ENCODE data around the gene LONP1.

The LONP1 gene

DNA sequence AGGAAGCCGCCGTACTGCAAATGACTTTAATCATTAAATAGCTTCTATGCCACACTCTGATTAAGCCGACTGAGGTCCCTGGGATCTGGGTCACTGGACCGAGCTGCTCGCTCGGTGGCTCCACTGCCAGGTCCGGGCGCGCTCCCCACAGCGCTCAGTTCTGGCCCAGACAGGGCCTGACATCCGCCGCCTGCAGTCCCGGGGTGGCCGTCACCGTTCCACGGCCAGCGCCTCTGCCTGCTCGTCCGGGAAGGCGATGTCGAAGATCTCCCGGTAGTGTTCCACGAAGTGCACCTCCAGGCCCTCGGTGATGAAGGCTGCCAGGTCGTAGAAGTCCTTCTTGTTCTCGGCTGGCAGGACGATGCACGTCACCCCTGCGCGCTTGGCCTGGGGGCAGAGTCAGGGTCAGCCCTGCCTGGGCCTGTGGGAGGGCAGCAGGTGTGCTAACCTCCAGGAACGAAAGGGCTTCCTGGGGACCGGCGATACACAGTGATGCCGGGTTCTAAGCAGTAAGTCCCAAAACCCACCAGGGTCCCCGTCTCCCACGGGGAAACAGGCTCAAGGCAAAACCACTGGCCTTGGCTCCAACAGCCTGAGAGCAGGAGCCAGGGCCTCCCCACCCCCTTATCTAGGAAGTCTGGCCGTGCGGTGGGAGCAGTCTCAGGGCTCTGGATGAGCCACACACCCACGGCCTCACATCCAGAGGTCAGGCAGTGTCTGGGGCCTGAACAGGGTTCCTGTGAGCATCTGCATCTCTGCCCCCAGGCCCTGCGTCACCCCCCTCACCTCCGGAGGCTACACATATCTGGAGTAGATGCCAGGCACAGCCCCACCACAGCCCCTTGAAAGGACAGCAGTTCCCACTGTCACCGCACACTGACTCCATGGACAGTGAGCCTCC is 27.9 kb downstream of the LONP1 start:
- peak overlapping the region; percentile 92 for H3K9ac ChIP-seq (ENCODE audit: low read length)
- no peak overlapping the region for H4K91ac ChIP-seq (ENCODE audit: low read length)
- peaks cover 54 to 68% of the 10 kb centered on the region in 2 experiments for H3K36me3 ChIP-seq (ENCODE audit: control insufficient read depth in 1 of 2, insufficient read depth in 2 of 2, low read depth in 1 of 2, low read length in 2 of 2)
- peaks cover 28% of the 10 kb centered on the region for H3K4me1 ChIP-seq (ENCODE audit: control insufficient read depth, insufficient read depth, low read depth, low read length)
- peak overlapping the region in 1 of 2 experiments; percentile 12 for H3K14ac ChIP-seq (ENCODE audit: low read length in 2 of 2)
- no peak overlapping the region for H2BK12ac ChIP-seq (ENCODE audit: low read length in 2 of 2)
- H3K23ac ChIP-seq (ENCODE audit: low read length in 2 of 2): no peak overlapping the region
- H2AK5ac ChIP-seq (ENCODE audit: low read length, severe bottlenecking): no peak overlapping the region
- H2BK5ac ChIP-seq (ENCODE audit: low read depth, low read length, poor library complexity, severe bottlenecking): no peak overlapping the region
- H3K27ac ChIP-seq (ENCODE audit: low read length, poor library complexity, severe bottlenecking): no peak overlapping the region
- no peak overlapping the region for H3K4ac ChIP-seq (ENCODE audit: low read depth in 1 of 2, low read length in 2 of 2)
- H3K79me1 ChIP-seq (replicated peaks; ENCODE audit: low read length, poor library complexity, severe bottlenecking): no peaks in the 10 kb centered on the region
- DNase-seq: peak; percentile 27
- H3K9me3 ChIP-seq (ENCODE audit: control insufficient read depth, low read length): no peaks in the 10 kb centered on the region
- H3K27me3 ChIP-seq (ENCODE audit: control insufficient read depth in 1 of 2, insufficient read depth in 1 of 2, low read length in 2 of 2): no peaks in the 10 kb centered on the region
- 80% methylated on average over 42 of the region's 42 CpGs for WGBS
- H3K4me3 ChIP-seq (ENCODE audit: insufficient read depth in 1 of 2, low read depth in 1 of 2, low read length in 2 of 2): peak overlapping the region; percentile 11 to 89
- no peak overlapping the region for H2BK120ac ChIP-seq (ENCODE audit: low read depth, low read length)
- no peak overlapping the region for H2BK15ac ChIP-seq (ENCODE audit: low read depth, poor library complexity, severe bottlenecking)
- no peak overlapping the region for H4K8ac ChIP-seq (ENCODE audit: low read length)
- peak overlapping the region; percentile 70 for H3K4me2 ChIP-seq (ENCODE audit: low read length, poor library complexity, severe bottlenecking)
- no peak overlapping the region for H3K18ac ChIP-seq (ENCODE audit: low read depth in 1 of 2, low read length in 2 of 2)
- no peak overlapping the region for H2AFZ ChIP-seq (ENCODE audit: low read depth, low read length)

DNA sequence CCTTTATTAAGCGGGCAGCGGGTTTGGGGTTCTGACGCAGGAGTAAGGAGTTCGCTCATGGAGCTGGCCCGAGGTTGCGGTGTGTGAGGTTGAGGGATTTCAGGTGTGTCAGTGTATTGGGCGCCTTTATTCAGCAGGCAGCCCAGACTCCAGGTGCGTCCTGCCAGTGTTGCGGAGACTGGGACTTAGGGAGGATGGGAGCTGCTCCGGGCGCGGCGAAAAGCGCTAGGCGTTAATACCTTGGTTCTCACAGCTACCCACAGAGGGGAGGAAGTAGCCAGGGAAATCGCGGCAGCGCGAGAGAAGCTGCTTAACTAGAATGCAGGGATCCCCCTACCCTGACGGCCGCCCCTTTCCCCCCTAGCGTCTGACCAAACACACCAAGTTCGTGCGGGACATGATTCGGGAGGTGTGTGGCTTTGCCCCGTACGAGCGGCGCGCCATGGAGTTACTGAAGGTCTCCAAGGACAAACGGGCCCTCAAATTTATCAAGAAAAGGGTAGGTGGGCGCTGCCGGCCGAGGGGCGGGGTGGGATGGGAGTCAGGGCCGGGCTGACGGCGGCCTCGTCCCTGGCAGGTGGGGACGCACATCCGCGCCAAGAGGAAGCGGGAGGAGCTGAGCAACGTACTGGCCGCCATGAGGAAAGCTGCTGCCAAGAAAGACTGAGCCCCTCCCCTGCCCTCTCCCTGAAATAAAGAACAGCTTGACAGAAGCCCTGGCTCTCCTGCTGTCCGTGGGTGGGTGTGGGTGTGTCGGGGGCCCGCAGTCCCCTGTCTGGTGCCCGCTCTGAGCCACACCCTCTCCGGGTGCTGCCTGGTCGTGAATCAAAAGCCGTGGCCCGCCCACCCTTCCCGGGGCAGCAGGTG is 28.8 kb downstream of the LONP1 start:
- no peak overlapping the region for H3K23ac ChIP-seq (ENCODE audit: low read length in 2 of 2)
- peak overlapping the region; percentile 70 for H3K4me2 ChIP-seq (ENCODE audit: low read length, poor library complexity, severe bottlenecking)
- no peak overlapping the region for H4K91ac ChIP-seq (ENCODE audit: low read length)
- no peak overlapping the region for H2AK5ac ChIP-seq (ENCODE audit: low read length, severe bottlenecking)
- H3K36me3 ChIP-seq (ENCODE audit: control insufficient read depth in 1 of 2, insufficient read depth in 2 of 2, low read depth in 1 of 2, low read length in 2 of 2): peaks cover 45 to 59% of the 10 kb centered on the region in 2 experiments
- peaks cover 32% of the 10 kb centered on the region for H3K4me1 ChIP-seq (ENCODE audit: control insufficient read depth, insufficient read depth, low read depth, low read length)
- H3K27ac ChIP-seq (ENCODE audit: low read length, poor library complexity, severe bottlenecking): peak overlapping the region; percentile 94
- WGBS: 8% methylated on average over 43 of the region's 54 CpGs
- H2BK15ac ChIP-seq (ENCODE audit: low read depth, poor library complexity, severe bottlenecking): no peak overlapping the region
- peak overlapping the region in 1 of 2 experiments; percentile 94 for H3K4ac ChIP-seq (ENCODE audit: low read depth in 1 of 2, low read length in 2 of 2)
- H3K14ac ChIP-seq (ENCODE audit: low read length in 2 of 2): peak overlapping the region in 1 of 2 experiments; percentile 74
- H3K79me1 ChIP-seq (replicated peaks; ENCODE audit: low read length, poor library complexity, severe bottlenecking): no peaks in the 10 kb centered on the region
- no peak overlapping the region for H2AFZ ChIP-seq (ENCODE audit: low read depth, low read length)
- no peaks in the 10 kb centered on the region for H3K9me3 ChIP-seq (ENCODE audit: control insufficient read depth, low read length)
- H2BK120ac ChIP-seq (ENCODE audit: low read depth, low read length): no peak overlapping the region
- no peak overlapping the region for H2BK5ac ChIP-seq (ENCODE audit: low read depth, low read length, poor library complexity, severe bottlenecking)
- H4K8ac ChIP-seq (ENCODE audit: low read length): no peak overlapping the region
- DNase-seq: peak; percentile 47
- H3K4me3 ChIP-seq (ENCODE audit: insufficient read depth in 1 of 2, low read depth in 1 of 2, low read length in 2 of 2): peak overlapping the region; percentile 85 to 89
- peak overlapping the region; percentile 62 to 69 for H3K18ac ChIP-seq (ENCODE audit: low read depth in 1 of 2, low read length in 2 of 2)
- H3K27me3 ChIP-seq (ENCODE audit: control insufficient read depth in 1 of 2, insufficient read depth in 1 of 2, low read length in 2 of 2): no peaks in the 10 kb centered on the region
- H2BK12ac ChIP-seq (ENCODE audit: low read length in 2 of 2): no peak overlapping the region
- H3K9ac ChIP-seq (ENCODE audit: low read length): peak overlapping the region; percentile 92

DNA sequence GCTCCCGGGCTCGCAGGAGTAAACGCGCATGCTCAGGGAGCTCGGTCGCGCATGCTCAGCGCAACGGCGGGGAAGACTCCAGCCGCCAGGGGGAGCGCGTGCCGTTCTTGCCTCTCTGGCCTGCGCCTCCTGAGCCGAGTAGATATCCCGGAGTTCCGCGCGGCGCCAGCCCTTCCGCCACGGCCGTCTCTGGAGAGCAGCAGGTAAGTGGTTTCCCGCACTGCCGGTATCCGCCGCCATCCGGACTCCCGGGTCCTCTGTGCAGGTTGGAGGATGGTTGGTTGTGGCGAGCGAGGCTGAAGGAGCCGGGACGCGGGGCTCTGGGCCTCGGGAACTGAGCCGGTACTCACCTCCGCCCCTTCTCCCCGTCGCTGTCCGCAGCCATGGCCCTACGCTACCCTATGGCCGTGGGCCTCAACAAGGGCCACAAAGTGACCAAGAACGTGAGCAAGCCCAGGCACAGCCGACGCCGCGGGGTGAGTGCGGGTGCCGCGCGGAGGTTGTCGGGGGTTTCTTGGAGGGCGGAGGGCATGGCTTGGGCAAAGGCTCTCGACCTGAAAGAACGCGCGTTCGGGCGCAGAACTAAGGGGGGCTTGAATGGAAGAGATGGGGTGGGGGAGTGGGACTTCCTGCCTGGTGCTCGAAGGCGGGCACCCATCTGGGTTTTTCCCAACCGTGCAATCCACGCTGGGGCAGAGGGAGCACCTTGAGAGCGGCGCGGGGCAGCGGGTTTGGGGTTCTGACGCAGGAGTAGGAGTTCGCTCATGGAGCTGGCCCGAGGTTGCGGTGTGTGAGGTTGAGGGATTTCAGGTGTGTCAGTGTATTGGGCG is 29.6 kb downstream of the LONP1 start, which contains the start of gene RPL36:
Gene RPL36, plus strand, starts transcription at position 171 of the 830 bp plus-strand sequence. Its CDS starts 213 bp downstream, at position 384.
- Histone ChIP-seq H3K4me2 (ENCODE audit: low read length, poor library complexity, severe bottlenecking) (peak within 1 kb of the TSS; percentile 70), H3K14ac (ENCODE audit: low read length in 2 of 2) (peak within 1 kb of the TSS in 1 of 2 experiments; percentile 96), H4K8ac (ENCODE audit: low read length) (peak within 1 kb of the TSS; percentile 62), H3K27me3 (ENCODE audit: control insufficient read depth in 1 of 2, insufficient read depth in 1 of 2, low read length in 2 of 2) (no peaks in the 10 kb centered on the region), H3K4ac (ENCODE audit: low read depth in 1 of 2, low read length in 2 of 2) (peak within 1 kb of the TSS; percentile 42 to 94), H2AFZ (ENCODE audit: low read depth, low read length) (peak within 1 kb of the TSS; percentile 46), H3K36me3 (ENCODE audit: control insufficient read depth in 1 of 2, insufficient read depth in 2 of 2, low read depth in 1 of 2, low read length in 2 of 2) (peaks cover 37 to 51% of the 10 kb centered on the region in 2 experiments), H2BK5ac (ENCODE audit: low read depth, low read length, poor library complexity, severe bottlenecking) (peak within 1 kb of the TSS; percentile 71), H4K91ac (ENCODE audit: low read length) (peak within 1 kb of the TSS; percentile 81), H3K27ac (ENCODE audit: low read length, poor library complexity, severe bottlenecking) (peak within 1 kb of the TSS; percentile 94), H3K79me1 (replicated peaks; ENCODE audit: low read length, poor library complexity, severe bottlenecking) (no peaks in the 10 kb centered on the region), H3K9me3 (ENCODE audit: control insufficient read depth, low read length) (no peaks in the 10 kb centered on the region), H3K23ac (ENCODE audit: low read length in 2 of 2) (peak within 1 kb of the TSS in 1 of 2 experiments; percentile 98), H3K18ac (ENCODE audit: low read depth in 1 of 2, low read length in 2 of 2) (peak within 1 kb of the TSS; percentile 62 to 94), H3K9ac (ENCODE audit: low read length) (peak within 1 kb of the TSS; percentile 92), H2BK15ac (ENCODE audit: low read depth, poor library complexity, severe bottlenecking) (no peak within 1 kb of the TSS), H3K4me1 (ENCODE audit: control insufficient read depth, insufficient read depth, low read depth, low read length) (peaks cover 34% of the 10 kb centered on the region), H2AK5ac (ENCODE audit: low read length, severe bottlenecking) (peak within 1 kb of the TSS; percentile 40), H2BK12ac (ENCODE audit: low read length in 2 of 2) (no peak within 1 kb of the TSS), H2BK120ac (ENCODE audit: low read depth, low read length) (peak within 1 kb of the TSS; percentile 66), H3K4me3 (ENCODE audit: insufficient read depth in 1 of 2, low read depth in 1 of 2, low read length in 2 of 2) (peak within 1 kb of the TSS; percentile 85 to 89)
- peak; percentile 95 for DNase-seq
- WGBS: under 1% methylated on average over 63 of the region's 73 CpGs
